EH (cell line): Measurements from ENCODE around the gene BCORL1.

Experiments
- DNase-seq: peaks from one replicate; pipeline ENCODE4 v3.0.0-alpha.2; 2015; ENCODE audit warnings: low read depth

The BCORL1 gene

GRCh38 chrX:130097507-130098209 is 115.2 kb downstream of the BCORL1 start:
- no peak for DNase-seq

DNA sequence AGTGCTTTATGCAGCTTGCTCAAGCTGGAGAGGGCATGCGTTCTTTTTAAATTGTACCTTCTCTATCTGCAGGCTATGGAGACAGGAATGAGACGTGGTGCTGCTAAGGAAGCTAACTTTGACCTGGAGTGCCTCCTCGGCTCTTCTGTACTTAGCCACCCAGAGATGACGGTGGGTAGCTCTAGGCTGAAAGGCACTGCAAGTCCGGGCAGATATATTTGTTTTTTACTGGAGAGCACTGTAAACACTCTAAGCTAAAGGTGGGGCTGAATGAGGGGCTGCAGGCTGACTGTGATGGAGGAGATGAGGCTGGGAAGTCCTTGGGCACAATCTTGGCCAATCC is 115.7 kb downstream of the BCORL1 start:
- DNase-seq = no peak

DNA sequence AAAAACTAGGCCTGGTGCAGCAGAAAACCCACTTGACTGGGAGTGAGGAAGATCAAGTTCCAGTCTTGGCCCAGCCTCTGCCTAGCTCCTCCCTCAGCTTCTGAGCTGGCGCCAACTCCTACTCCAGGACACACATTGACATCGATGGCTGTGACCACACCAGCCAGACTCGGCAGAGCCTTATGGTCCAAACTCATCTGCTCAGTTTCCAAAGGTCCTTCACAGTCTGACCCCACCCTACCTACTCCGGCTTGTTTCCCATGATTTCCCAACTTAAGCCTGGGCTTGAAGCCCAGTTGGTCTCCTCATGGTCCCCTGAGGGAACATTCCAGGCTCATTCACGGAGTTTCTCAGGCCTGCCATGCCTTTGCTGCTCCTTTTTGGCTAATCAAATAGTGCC is 117.7 kb downstream of the BCORL1 start:
- peak; percentile 68 for DNase-seq

GRCh38 chrX:130103605-130104004 is 121.2 kb downstream of the BCORL1 start:
- no peak for DNase-seq

GRCh38 chrX:130105244-130105643 is 122.8 kb downstream of the BCORL1 start:
- no peak for DNase-seq

DNA sequence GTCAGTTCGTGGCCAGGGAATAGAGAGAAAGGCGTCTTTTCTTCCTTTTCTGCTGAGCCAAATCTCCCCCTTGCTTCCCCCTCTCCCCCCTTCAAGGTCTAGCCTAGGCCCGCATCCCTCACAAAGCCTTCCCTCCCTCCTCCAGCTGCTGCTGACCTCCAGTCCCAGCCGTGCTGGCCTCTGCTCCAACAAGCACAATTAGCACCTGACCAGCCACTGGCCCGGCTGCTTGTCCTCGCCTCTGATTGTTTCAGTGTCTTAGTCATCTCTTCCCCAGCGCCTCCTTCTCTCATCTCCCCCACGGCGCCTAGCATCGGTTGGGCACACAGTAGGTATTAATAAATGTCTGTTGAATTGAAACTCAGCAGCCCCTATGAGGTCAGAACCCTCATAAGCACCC is 123.6 kb downstream of the BCORL1 start:
- no peak for DNase-seq
